ENCODE measurements around the gene KLHL22. TPM values are rescaled to one million over a fixed set of nuclear protein-coding genes. Genes with fewer than 3 reads are reported as not detected.
"Not testable (repeated sequence)": the region's sequence is repeated elsewhere in the genome, so short reads cannot be mapped to it uniquely, and the experiment has no call there.

KLHL22 gene
- polyA plus RNA-seq, 6 donors from 2014 or later, result 4.7 to 24.3 (median 15.9) TPM

- H3K36me3 Mint-ChIP-seq, result no peaks in the 10 kb centered on the region
- H3K27me3 Mint-ChIP-seq, result no peaks in the 10 kb centered on the region
- DNase-seq, result no peak
- H3K27ac Mint-ChIP-seq, result peak overlapping the region; percentile 96 to 99 (median 97)
- no peaks in the 10 kb centered on the region for H3K9me3 Mint-ChIP-seq
- H3K4me3 Mint-ChIP-seq, result peak overlapping the region; percentile 88 to 99 (median 97)
- H3K4me1 Mint-ChIP-seq, result peaks cover 39 to 48% (median 47%) of the 10 kb centered on the region in 3 donors
- ATAC-seq (ENCODE audit: low read depth in 2 of 2), result no peak
These were observed 11.1 kb upstream of the KLHL22 start for GRCh38 chr22:20506543-20507252.

DNA sequence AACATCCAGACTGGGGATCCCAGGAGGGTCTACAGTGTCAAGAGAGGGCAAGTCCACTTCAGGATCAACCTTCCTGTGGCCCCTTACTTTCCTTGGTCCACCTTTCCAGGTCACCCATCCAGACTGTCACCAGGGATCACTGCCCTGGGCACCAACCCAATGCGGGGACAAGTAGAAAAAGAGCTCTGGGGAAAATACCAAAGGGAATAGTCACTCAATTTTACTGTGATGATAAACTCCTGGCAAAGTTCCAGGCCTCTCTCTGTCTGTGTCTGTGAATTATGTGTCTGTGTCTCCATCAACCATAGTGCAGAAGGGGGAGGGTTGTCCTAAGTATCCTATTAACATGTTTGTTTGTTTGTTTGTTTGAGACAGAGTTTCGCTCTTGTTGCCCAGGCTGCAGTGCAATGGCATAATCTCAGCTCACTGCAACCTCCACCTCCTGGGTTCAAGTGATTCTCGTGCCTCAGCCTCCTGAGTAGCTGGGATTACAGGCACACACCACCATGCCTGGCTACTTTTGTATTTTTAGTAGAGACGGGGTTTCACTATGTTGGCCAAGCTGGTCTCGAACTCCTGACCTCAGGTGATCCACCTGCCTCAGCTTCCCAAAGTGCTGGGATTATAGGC lies 8.8 kb upstream of the KLHL22 start:
- H3K9me3 Mint-ChIP-seq; DNase-seq; H3K27me3 Mint-ChIP-seq; ATAC-seq (ENCODE audit: low read depth in 2 of 2); H3K36me3 Mint-ChIP-seq: not testable (repeated sequence)
- peak overlapping the region in 1 of 6 donors; percentile 15 for H3K27ac Mint-ChIP-seq
- peak overlapping the region in 2 of 8 donors; percentile 47 to 49 for H3K4me3 Mint-ChIP-seq
- peaks cover 23 to 25% (median 25%) of the 10 kb centered on the region in 3 donors for H3K4me1 Mint-ChIP-seq

GRCh38 chr22:20503816-20504215 lies 8.2 kb upstream of the KLHL22 start:
- Mint-ChIP-seq H3K4me3 (peak overlapping the region in 2 of 8 donors; percentile 47 to 49), H3K27ac (no peak overlapping the region), H3K36me3 (no peaks in the 10 kb centered on the region), H3K9me3 (no peaks in the 10 kb centered on the region), H3K27me3 (no peaks in the 10 kb centered on the region), H3K4me1 (peaks cover 17 to 20% (median 19%) of the 10 kb centered on the region in 3 donors)
- DNase-seq (no peak), ATAC-seq (ENCODE audit: low read depth in 2 of 2) (no peak)

- Mint-ChIP-seq H3K27me3 (no peaks in the 10 kb centered on the region), H3K9me3 (no peaks in the 10 kb centered on the region), H3K4me3 (no peak overlapping the region), H3K36me3 (no peaks in the 10 kb centered on the region), H3K27ac (peak overlapping the region in 2 of 6 donors; percentile 65 to 81), H3K4me1 (peaks cover 11 to 19% (median 12%) of the 10 kb centered on the region in 3 donors)
- DNase-seq, result no peak
- no peak for ATAC-seq (ENCODE audit: low read depth in 2 of 2)
These were observed 4.2 kb upstream of the KLHL22 start for GRCh38 chr22:20499769-20500168.

GRCh38 chr22:20498913-20499312 lies 3.3 kb upstream of the KLHL22 start:
- Mint-ChIP-seq H3K27ac (peak overlapping the region in 1 of 6 donors; percentile 36), H3K9me3 (no peaks in the 10 kb centered on the region), H3K4me1 (peaks cover 18 to 23% (median 19%) of the 10 kb centered on the region in 3 donors), H3K36me3 (no peaks in the 10 kb centered on the region), H3K4me3 (peak overlapping the region in 1 of 8 donors; percentile 57), H3K27me3 (no peaks in the 10 kb centered on the region)
- ATAC-seq (ENCODE audit: low read depth in 2 of 2) (no peak), DNase-seq (no peak)

DNA sequence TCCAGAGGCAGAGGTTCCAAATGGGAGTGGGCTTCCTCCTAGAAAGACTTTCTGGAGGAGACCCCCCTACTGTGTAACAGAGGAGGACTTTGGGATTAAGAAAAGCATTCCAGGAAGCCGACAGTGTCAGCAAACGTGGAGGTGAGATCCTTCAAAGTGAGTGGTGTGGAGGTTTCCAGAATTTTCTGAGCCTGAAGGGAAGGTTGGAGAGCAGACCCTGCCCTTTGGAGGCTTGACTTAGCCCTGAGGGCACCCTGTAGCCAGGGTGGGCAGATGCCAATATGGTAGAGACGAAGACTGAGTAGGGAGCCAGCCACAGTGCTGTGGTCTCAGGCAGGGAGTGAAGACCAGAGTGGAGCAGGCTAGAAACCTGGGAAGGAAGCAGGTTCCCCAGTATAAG lies 1.8 kb upstream of the KLHL22 start:
- no peak for DNase-seq

GRCh38 chr22:20495861-20496681 lies 476 bp upstream of the KLHL22 start:
- H3K27me3 Mint-ChIP-seq, result no peaks in the 10 kb centered on the region
- no peaks in the 10 kb centered on the region for H3K36me3 Mint-ChIP-seq
- peaks cover 36 to 37% (median 36%) of the 10 kb centered on the region in 3 donors for H3K4me1 Mint-ChIP-seq
- H3K27ac Mint-ChIP-seq, result peak overlapping the region; percentile 98 to 100 (median 99)
- DNase-seq (peak; percentile 97), ATAC-seq (ENCODE audit: low read depth in 2 of 2) (peak; percentile 96 to 97)
- H3K9me3 Mint-ChIP-seq, result no peaks in the 10 kb centered on the region
- peak overlapping the region; percentile 93 to 98 (median 97) for H3K4me3 Mint-ChIP-seq

More for the DNA sequence above, 1.8 kb upstream of the KLHL22 start:
- Mint-ChIP-seq H3K4me3 (peak overlapping the region in 4 of 8 donors; percentile 13 to 53 (median 22)), H3K27ac (peak overlapping the region in 3 of 6 donors; percentile 63 to 98 (median 90)), H3K36me3 (no peaks in the 10 kb centered on the region), H3K4me1 (peaks cover 26 to 28% (median 26%) of the 10 kb centered on the region in 3 donors), H3K9me3 (no peaks in the 10 kb centered on the region), H3K27me3 (no peaks in the 10 kb centered on the region)
- no peak for ATAC-seq (ENCODE audit: low read depth in 2 of 2)

DNA sequence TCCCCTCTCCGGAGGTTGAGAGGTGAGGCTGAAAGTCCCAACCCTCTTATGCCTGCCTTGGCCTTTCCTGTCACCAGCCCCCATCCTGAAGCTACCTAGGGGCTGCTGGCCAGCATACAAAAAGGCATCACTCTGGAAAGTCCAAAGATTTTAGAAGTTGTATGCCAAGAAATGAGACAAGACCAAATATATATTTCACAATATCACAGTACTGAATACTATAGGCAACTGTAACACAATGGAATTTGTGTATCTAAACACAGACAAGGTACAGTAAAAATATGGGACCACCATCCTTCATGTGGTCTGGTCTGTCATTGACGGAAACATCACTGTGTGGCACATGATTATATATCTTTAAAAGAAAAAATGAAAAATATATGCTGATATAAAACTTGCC lies 4.2 kb downstream of the KLHL22 start:
- H3K9me3 Mint-ChIP-seq, result no peaks in the 10 kb centered on the region
- no peaks in the 10 kb centered on the region for H3K27me3 Mint-ChIP-seq
- H3K4me3 Mint-ChIP-seq, result no peak overlapping the region
- no peak for ATAC-seq (ENCODE audit: low read depth in 2 of 2)
- peak overlapping the region in 2 of 6 donors; percentile 38 to 49 for H3K27ac Mint-ChIP-seq
- no peak for DNase-seq
- peaks cover 8 to 18% of the 10 kb centered on the region in 2 donors for H3K36me3 Mint-ChIP-seq
- H3K4me1 Mint-ChIP-seq, result peaks cover 45 to 64% (median 60%) of the 10 kb centered on the region in 3 donors

GRCh38 chr22:20490941-20491307 lies 4.7 kb downstream of the KLHL22 start:
- peak overlapping the region in 1 of 6 donors; percentile 38 for H3K27ac Mint-ChIP-seq

GRCh38 chr22:20490183-20490940 lies 5.2 kb downstream of the KLHL22 start:
- no peaks in the 10 kb centered on the region for H3K9me3 Mint-ChIP-seq
- peaks cover 8 to 19% of the 10 kb centered on the region in 2 donors for H3K36me3 Mint-ChIP-seq
- no peaks in the 10 kb centered on the region for H3K27me3 Mint-ChIP-seq
- DNase-seq, result no peak
- H3K4me3 Mint-ChIP-seq, result no peak overlapping the region
- no peak for ATAC-seq (ENCODE audit: low read depth in 2 of 2)
- peaks cover 40 to 60% (median 59%) of the 10 kb centered on the region in 3 donors for H3K4me1 Mint-ChIP-seq
- peak overlapping the region in 1 of 6 donors; percentile 28 for H3K27ac Mint-ChIP-seq

More at GRCh38 chr22:20490941-20491307, 4.7 kb downstream of the KLHL22 start:
- H3K4me1 Mint-ChIP-seq, result peaks cover 41 to 60% (median 60%) of the 10 kb centered on the region in 3 donors
- H3K9me3 Mint-ChIP-seq, result no peaks in the 10 kb centered on the region
- no peaks in the 10 kb centered on the region for H3K27me3 Mint-ChIP-seq
- no peak overlapping the region for H3K4me3 Mint-ChIP-seq
- ATAC-seq (ENCODE audit: low read depth in 2 of 2), result no peak
- DNase-seq, result no peak
- H3K36me3 Mint-ChIP-seq, result peaks cover 8 to 18% of the 10 kb centered on the region in 2 donors

- H3K27ac Mint-ChIP-seq, result peak overlapping the region in 2 of 6 donors; percentile 46 to 56
- H3K4me1 Mint-ChIP-seq, result peaks cover 39 to 57% (median 51%) of the 10 kb centered on the region in 3 donors
- DNase-seq (no peak), ATAC-seq (ENCODE audit: low read depth in 2 of 2) (no peak)
- peak overlapping the region in 1 of 8 donors; percentile 2 for H3K4me3 Mint-ChIP-seq
- no peaks in the 10 kb centered on the region for H3K9me3 Mint-ChIP-seq
- peaks cover 8 to 25% of the 10 kb centered on the region in 2 donors for H3K36me3 Mint-ChIP-seq
- no peaks in the 10 kb centered on the region for H3K27me3 Mint-ChIP-seq
These were observed 6.6 kb downstream of the KLHL22 start for GRCh38 chr22:20488946-20489345.

DNA sequence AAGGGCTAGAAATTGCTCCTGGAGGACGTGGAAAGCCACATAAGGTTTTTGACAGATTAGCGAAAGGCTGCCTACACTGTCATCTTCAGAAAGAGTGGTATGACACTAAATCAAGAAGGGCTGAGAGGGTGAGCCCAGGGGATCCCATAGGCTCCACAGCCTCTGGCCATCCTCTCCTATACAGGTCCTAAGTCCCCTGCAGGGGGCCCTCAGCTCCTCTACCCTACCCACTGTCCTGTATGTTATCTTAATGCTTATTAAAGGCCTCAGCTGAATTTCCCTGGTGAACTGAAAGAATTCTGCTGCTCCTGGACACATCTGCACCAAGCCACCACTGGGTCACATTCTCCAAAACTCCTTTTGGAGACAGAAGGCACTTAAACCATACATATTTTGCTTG lies 7.9 kb downstream of the KLHL22 start:
- Mint-ChIP-seq H3K4me3 (peak overlapping the region in 1 of 8 donors; percentile 60), H3K4me1 (peaks cover 41 to 58% (median 44%) of the 10 kb centered on the region in 3 donors), H3K27ac (peak overlapping the region in 4 of 6 donors; percentile 12 to 80 (median 50)), H3K27me3 (no peaks in the 10 kb centered on the region), H3K9me3 (no peaks in the 10 kb centered on the region), H3K36me3 (peaks cover 8 to 32% of the 10 kb centered on the region in 2 donors)
- ATAC-seq (ENCODE audit: low read depth in 2 of 2) (no peak), DNase-seq (no peak)
